Endodermal cell (in vitro differentiated cells): ENCODE data around the gene ICA1. TPM values are rescaled to one million over a fixed set of nuclear protein-coding genes. Genes with fewer than 3 reads are reported as not detected.

Experiments used
- DNase-seq: peaks from one replicate; pipeline ENCODE4 v3.0.0-alpha.2; 2017
- H3K27ac ChIP-seq: 2 replicates; pipeline ENCODE4 v1.5.1; 2013; ENCODE audit warnings: mild to moderate bottlenecking, low read depth, low read length, moderate library complexity
- H3K27me3 ChIP-seq: 2 replicates; pipeline ENCODE4 v1.6.1; 2013; ENCODE audit warnings: mild to moderate bottlenecking, low read length, moderate library complexity; ENCODE audit not compliant: insufficient read depth, control insufficient read depth, poor library complexity, severe bottlenecking
- H3K36me3 ChIP-seq: 2 replicates; pipeline ENCODE4 v1.7.0; 2013; ENCODE audit warnings: mild to moderate bottlenecking, low read length, moderate library complexity; ENCODE audit not compliant: control insufficient read depth, insufficient read depth
- H3K4me1 ChIP-seq: one replicate; pipeline ENCODE4 v1.7.0; 2013; ENCODE audit warnings: low read length; ENCODE audit not compliant: control insufficient read depth, insufficient read depth
- H3K4me3 ChIP-seq: 2 replicates; pipeline ENCODE4 v1.5.1; 2013; ENCODE audit warnings: mild to moderate bottlenecking, low read length, moderate library complexity
- H3K9ac ChIP-seq: 2 replicates; pipeline ENCODE4 v1.6.1; 2013; ENCODE audit warnings: mild to moderate bottlenecking, low read length, moderate library complexity; ENCODE audit not compliant: poor library complexity, severe bottlenecking; ENCODE audit errors: extremely low read depth
- H3K9me3 ChIP-seq: 2 replicates; pipeline ENCODE4 v1.6.1; 2013; ENCODE audit warnings: mild to moderate bottlenecking, low read length, moderate library complexity; ENCODE audit not compliant: control insufficient read depth
- H3K27ac Mint-ChIP-seq: 2 replicates; pipeline ENCODE4 v1.8.0; 2020; ENCODE audit warnings: mixed read lengths
- H3K27me3 Mint-ChIP-seq: 2 replicates; pipeline ENCODE4 v1.8.0; 2021; ENCODE audit warnings: mild to moderate bottlenecking, mixed read lengths; ENCODE audit not compliant: insufficient read depth
- H3K36me3 Mint-ChIP-seq: 2 replicates; pipeline ENCODE4 v1.8.0; 2020; ENCODE audit warnings: low read depth, mixed read lengths
- H3K4me1 Mint-ChIP-seq: 2 replicates; pipeline ENCODE4 v1.8.0; 2020; ENCODE audit warnings: mixed read lengths
- H3K4me3 Mint-ChIP-seq: 2 replicates; pipeline ENCODE4 v1.8.0; 2020; ENCODE audit warnings: mild to moderate bottlenecking, moderate library complexity, mixed read lengths
- H3K9me3 Mint-ChIP-seq: 2 replicates; pipeline ENCODE4 v1.8.0; 2020; ENCODE audit warnings: mild to moderate bottlenecking, mixed read lengths
- WGBS, 2 experiments: methylation state at CpG; one replicate each; pipeline versions ENCODE4 v1.1.5 to v1.1.7; 2013; ENCODE audit warnings: missing lambda C conversion rate in 2 of 2, mixed read lengths in 1 of 2; ENCODE audit not compliant: insufficient coverage in 1 of 2, insufficient read length in 1 of 2; 5-methylcytosine and 5-hydroxymethylcytosine counted together
- total RNA-seq, 2 donors: library from RNA; stranded (reverse); fragmentation: NEBNext Ultra II Directional in 1 of 2; extraction: Animal tissue kit (Norgen Biotek cat#: 25700) in 1 of 2; gene quantifications; 2 replicates in 1 of 2; 3 replicates in 1 of 2; pipeline ENCODE4 v1.2.1, GENCODE V29; 2021
- TF ChIP-seq, protein P1 (sequence below): fragments of 200-600 bp; sonication (generic); conservative IDR thresholded peaks from 2 replicates; pipeline ENCODE4 v1.5.0; 2021; ENCODE audit warnings: antibody characterized with exemption, mild to moderate bottlenecking

Gene ICA1
- total RNA-seq, 2 donors from 2014 or later, result 25.0 to 50.2 TPM

DNA sequence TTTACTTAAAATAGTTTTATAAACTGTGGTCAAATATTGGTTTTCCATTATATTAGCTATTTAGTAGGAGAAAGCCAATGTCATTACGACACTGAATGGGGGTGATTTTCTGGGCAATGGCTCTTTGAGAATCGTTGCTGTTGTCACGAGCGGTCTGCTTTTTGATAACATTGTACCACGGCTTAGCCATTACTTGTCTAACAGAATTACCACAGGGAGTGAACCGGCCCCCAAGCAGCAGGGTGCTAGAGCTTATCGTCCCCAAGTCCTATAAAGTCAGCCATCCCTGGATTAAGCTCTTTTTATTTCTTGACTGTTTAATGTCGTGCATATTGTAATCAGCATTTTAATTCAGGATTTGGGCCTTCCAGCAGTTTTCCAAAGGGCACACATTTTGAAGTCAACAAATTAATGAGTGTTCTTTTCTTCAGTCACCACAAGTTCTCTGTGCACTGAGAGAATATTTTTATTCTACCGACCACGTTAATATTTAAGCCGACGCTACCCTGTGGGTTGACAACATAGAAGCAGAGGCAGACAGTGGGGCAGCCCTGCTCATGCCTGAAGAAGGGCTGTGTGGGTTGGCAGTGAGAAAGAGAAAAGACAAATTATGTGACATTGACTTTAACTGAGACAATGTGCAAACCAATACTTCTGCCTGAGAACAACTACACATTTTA is 125.8 kb downstream of the ICA1 start:
- 82 to 92% methylated on average over 11 to 12 of the region's 12 CpGs for WGBS, 2 experiments
- no peak overlapping the region for H3K4me3 ChIP-seq
- no peaks in the 10 kb centered on the region for H3K27me3 ChIP-seq
- no peaks in the 10 kb centered on the region for H3K27me3 Mint-ChIP-seq
- no peaks in the 10 kb centered on the region for H3K9me3 ChIP-seq
- H3K36me3 Mint-ChIP-seq, result no peaks in the 10 kb centered on the region
- H3K9me3 Mint-ChIP-seq, result no peaks in the 10 kb centered on the region
- no peak overlapping the region for H3K9ac ChIP-seq
- no peak overlapping the region for H3K27ac ChIP-seq
- peaks cover 34% of the 10 kb centered on the region for H3K4me1 Mint-ChIP-seq
- H3K27ac Mint-ChIP-seq, result no peak overlapping the region
- H3K4me3 Mint-ChIP-seq, result no peak overlapping the region
- DNase-seq, result no peak
- H3K36me3 ChIP-seq, result no peaks in the 10 kb centered on the region
- TF ChIP-seq, protein P1, sequence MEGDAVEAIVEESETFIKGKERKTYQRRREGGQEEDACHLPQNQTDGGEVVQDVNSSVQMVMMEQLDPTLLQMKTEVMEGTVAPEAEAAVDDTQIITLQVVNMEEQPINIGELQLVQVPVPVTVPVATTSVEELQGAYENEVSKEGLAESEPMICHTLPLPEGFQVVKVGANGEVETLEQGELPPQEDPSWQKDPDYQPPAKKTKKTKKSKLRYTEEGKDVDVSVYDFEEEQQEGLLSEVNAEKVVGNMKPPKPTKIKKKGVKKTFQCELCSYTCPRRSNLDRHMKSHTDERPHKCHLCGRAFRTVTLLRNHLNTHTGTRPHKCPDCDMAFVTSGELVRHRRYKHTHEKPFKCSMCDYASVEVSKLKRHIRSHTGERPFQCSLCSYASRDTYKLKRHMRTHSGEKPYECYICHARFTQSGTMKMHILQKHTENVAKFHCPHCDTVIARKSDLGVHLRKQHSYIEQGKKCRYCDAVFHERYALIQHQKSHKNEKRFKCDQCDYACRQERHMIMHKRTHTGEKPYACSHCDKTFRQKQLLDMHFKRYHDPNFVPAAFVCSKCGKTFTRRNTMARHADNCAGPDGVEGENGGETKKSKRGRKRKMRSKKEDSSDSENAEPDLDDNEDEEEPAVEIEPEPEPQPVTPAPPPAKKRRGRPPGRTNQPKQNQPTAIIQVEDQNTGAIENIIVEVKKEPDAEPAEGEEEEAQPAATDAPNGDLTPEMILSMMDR, result no peak
- peaks cover 4% of the 10 kb centered on the region for H3K4me1 ChIP-seq

DNA sequence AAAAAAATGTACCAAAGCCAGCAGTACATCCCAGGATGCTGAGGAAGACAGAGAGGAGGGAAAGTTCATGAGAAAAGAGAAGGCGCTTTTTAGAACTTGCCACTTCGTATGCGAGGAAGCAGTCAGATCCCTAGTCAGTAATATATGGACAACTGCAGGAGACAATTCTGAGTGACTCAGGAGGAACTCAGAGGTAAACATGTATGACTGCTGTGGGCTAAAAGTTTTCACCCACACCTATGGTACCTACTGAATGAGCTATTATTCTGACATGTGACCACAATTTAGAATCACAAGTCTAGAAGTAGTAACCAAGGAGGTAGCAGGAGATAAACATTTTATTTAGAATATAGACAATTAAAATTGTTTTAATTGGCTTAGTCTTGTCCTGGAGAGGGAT is 126.5 kb downstream of the ICA1 start:
- H3K9me3 Mint-ChIP-seq, result no peaks in the 10 kb centered on the region
- no peaks in the 10 kb centered on the region for H3K9me3 ChIP-seq
- H3K36me3 ChIP-seq, result no peaks in the 10 kb centered on the region
- H3K4me1 ChIP-seq, result peaks cover 4% of the 10 kb centered on the region
- H3K36me3 Mint-ChIP-seq, result no peaks in the 10 kb centered on the region
- no peaks in the 10 kb centered on the region for H3K27me3 Mint-ChIP-seq
- no peak overlapping the region for H3K4me3 Mint-ChIP-seq
- no peak overlapping the region for H3K27ac ChIP-seq
- DNase-seq, result no peak
- WGBS, 2 experiments, result 78 to 96% methylated on average over 3 of the region's 3 CpGs
- TF ChIP-seq, protein P1, result no peak
- no peaks in the 10 kb centered on the region for H3K27me3 ChIP-seq
- no peak overlapping the region for H3K27ac Mint-ChIP-seq
- peaks cover 34% of the 10 kb centered on the region for H3K4me1 Mint-ChIP-seq
- no peak overlapping the region for H3K9ac ChIP-seq
- H3K4me3 ChIP-seq, result no peak overlapping the region

DNA sequence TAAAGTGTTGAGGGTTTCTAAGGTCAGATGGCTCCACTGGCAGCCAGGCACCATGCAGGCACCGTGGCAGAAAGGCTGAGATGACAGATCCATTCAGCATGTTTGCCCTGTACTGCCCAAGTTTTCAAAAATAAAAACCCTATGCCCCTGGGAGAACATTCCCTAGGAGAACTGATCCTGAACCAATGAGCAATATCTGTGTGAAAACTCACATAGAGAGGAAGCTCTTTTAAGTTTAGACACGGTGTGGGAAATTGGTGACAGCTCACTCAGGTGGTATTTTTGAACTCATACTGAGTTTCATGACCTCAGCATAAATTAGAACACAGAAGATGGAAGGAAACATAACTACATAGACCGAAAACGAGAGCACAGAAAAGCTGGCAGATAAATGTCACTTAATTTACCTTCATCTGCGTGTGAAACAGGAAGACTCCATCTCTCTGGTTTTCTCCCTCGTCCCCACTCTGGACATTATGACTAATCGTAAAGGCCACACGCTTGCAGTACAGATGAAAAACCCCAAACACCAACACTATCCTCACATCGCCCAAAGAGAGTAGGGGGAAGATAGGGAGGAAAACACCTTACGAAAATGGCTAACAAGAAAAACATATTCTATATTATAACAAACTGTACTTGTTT is 127.8 kb downstream of the ICA1 start:
- Mint-ChIP-seq H3K4me1 (peaks cover 35% of the 10 kb centered on the region), H3K9me3 (no peaks in the 10 kb centered on the region), H3K36me3 (no peaks in the 10 kb centered on the region), H3K27ac (no peak overlapping the region), H3K27me3 (no peaks in the 10 kb centered on the region), H3K4me3 (no peak overlapping the region)
- Histone ChIP-seq H3K4me3 (no peak overlapping the region), H3K9me3 (no peaks in the 10 kb centered on the region), H3K36me3 (no peaks in the 10 kb centered on the region), H3K4me1 (peaks cover 4% of the 10 kb centered on the region), H3K27ac (peak overlapping the region; percentile 33), H3K9ac (no peak overlapping the region), H3K27me3 (no peaks in the 10 kb centered on the region)
- DNase-seq, result no peak
- WGBS, 2 experiments, result 64 to 82% methylated on average over 4 to 8 of the region's 10 CpGs
- TF ChIP-seq, protein P1, result no peak
